ENCODE measurements around the gene EIF4B.

EIF4B gene

DNA sequence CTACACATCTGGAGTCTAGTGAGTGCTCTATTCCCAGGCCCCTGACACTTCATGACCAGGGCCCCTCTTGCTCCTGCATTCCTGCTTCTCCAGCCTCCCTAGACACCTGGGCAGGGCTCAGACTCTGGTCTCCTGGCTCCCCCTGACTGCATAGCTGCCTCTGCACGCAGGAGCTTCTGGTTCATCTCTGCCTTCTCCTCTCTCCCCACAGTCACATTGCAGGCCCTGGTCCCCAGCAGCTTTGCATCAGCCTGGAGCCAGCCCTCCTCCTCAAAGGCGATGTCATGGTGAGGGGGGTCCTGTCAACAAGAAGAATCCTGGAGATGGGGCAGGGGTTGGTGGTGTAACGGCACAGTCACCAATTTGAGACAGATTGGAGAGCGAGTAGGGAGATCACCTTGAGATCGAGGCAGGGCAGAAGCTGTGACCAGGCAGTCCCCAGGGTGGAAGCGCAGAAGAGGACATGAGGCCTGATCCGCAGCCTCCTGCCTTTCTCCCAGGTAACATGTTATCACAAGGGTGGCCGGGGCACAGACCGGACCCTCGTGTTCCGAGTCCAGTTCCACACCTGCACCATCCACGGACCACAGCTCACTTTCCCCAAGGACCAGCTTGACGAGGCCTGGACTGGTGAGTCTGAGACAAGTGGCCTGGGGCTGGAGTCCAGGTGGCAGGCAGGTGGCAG lies 51.7 kb downstream of the EIF4B start:
- no peak for DNase-seq (ENCODE audit: low read depth, low spot score)

DNA sequence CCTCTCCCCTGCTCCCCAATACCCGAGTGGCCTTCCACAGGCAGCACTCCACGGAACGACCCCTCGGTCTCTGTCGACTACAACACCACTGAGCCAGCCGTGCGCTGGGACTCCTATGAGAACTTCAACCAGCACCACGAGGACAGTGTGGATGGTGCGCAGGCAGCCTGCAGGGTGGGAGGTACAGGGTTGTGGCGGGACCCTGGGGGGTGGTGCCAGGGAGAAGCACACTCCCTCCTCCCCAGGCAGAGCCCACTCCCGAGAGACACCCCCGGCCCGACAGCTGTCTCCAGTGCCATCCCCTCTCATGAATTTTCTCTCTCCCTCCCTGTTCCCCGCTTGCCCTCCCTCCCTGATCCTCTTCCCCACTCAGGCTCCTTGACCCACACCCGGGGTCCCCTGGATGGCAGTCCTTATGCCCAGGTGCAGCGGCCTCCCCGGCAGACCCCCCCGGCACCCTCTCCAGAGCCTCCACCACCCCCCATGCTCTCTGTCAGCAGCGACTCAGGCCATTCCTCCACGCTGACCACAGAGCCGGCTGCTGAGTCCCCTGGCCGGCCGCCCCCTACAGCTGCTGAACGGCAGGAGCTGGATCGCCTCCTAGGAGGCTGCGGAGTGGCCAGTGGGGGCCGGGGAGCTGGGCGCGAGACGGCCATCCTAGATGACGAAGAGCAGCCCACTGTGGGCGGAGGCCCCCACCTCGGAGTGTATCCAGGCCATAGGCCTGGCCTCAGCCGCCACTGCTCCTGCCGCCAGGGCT lies 52.6 kb downstream of the EIF4B start:
- no peak for DNase-seq (ENCODE audit: low read depth, low spot score)

DNA sequence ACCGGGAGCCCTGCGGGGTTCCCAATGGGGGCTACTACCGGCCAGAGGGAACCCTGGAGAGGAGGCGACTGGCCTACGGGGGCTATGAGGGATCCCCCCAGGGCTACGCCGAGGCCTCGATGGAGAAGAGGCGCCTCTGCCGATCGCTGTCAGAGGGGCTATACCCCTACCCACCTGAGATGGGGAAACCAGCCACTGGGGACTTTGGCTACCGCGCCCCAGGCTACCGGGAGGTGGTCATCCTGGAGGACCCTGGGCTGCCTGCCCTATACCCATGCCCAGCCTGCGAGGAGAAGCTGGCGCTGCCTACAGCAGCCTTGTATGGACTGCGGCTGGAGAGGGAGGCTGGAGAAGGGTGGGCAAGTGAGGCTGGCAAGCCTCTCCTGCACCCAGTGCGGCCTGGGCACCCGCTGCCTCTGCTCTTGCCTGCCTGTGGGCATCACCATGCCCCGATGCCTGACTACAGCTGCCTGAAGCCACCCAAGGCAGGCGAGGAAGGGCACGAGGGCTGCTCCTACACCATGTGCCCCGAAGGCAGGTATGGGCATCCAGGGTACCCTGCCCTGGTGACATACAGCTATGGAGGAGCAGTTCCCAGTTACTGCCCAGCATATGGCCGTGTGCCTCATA lies 53.3 kb downstream of the EIF4B start:
- no peak for DNase-seq (ENCODE audit: low read depth, low spot score)

- no peak for DNase-seq (ENCODE audit: low read depth, low spot score)
Measured at GRCh38 chr12:53060064-53060720, 53.9 kb downstream of the EIF4B start.

DNA sequence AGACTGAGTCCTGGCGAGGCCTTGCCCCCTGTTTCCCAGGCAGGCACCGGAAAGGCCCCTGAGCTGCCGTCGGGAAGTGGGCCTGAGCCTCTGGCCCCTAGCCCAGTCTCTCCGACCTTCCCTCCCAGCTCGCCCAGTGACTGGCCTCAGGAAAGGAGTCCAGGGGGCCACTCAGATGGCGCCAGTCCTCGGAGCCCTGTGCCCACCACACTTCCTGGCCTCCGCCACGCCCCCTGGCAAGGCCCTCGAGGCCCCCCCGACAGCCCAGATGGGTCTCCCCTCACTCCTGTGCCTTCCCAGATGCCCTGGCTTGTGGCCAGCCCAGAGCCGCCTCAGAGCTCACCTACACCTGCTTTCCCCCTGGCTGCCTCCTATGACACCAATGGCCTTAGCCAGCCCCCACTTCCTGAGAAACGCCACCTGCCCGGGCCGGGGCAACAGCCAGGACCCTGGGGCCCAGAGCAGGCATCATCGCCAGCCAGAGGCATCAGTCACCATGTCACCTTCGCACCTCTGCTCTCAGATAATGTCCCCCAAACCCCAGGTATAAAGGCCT lies 54.5 kb downstream of the EIF4B start:
- DNase-seq (ENCODE audit: low read depth, low spot score): no peak

- no peak for DNase-seq (ENCODE audit: low read depth, low spot score)
Measured at GRCh38 chr12:53061404-53062010, 55.3 kb downstream of the EIF4B start.

- no peak for DNase-seq (ENCODE audit: low read depth, low spot score)
Measured at GRCh38 chr12:53062011-53062961, 56.0 kb downstream of the EIF4B start.

GRCh38 chr12:53062977-53063707 lies 56.9 kb downstream of the EIF4B start:
- DNase-seq (ENCODE audit: low read depth, low spot score): no peak

- no peak for DNase-seq (ENCODE audit: low read depth, low spot score)
Measured at GRCh38 chr12:53063708-53064612, 57.7 kb downstream of the EIF4B start.

DNA sequence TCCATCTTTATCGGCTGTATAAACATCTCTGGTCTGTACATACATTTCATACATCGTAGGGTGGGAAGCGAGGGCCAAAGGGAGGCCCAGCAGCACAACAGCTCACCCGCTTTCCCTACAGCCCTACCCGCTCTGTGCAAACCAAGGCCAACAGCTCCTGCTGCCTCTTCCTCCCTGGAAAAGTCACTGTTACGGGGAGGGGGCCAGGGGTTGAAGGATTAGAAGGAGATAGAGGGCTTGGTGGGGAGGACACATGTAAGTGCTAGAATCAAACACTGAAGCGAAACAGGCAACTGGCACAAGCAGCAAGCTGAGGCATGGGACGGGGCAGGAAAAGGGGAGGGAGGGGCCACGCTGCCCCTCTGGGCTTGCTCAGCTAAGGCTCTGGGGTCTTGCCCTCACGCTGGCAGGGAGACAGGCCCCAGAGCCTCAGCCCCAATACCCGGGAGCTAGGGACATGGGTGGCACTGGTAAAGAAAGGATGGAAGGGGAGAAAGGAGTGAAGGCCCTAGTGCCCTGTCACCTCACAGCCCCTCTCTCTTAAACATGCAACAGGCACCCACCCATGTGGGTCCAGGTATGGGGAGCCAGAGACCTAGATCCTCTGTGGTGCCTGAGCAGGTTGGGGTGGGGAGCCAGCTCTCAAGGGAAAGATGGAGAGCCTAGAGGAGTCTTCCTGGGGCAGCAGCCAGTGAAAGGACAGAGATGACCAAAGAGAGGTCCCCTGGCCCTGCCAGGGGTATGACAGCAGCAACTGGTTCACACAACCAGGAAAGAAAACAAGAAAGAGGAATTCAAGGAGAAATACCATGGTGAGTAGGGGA lies 58.6 kb downstream of the EIF4B start:
- no peak for DNase-seq (ENCODE audit: low read depth, low spot score)

DNA sequence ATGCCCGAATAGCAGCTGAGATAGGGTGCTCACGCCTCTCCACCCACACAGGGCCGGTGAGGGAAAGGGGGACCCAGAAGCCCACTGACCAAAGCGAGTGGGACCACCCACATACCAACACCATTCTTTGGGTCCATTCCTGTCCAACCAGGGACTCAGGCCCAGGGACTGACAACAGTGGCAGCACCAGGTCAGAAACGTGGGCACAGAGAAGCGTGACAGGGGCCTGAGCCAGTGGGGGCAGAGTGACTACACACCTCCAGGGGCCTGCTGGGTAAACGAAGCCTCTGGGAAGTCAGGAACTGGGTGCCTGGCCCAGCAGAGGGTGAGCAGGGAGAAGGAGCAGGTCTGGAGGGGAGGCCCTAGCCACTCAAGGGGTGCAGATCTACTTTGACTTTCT lies 59.2 kb downstream of the EIF4B start:
- DNase-seq (ENCODE audit: low read depth, low spot score): no peak

DNA sequence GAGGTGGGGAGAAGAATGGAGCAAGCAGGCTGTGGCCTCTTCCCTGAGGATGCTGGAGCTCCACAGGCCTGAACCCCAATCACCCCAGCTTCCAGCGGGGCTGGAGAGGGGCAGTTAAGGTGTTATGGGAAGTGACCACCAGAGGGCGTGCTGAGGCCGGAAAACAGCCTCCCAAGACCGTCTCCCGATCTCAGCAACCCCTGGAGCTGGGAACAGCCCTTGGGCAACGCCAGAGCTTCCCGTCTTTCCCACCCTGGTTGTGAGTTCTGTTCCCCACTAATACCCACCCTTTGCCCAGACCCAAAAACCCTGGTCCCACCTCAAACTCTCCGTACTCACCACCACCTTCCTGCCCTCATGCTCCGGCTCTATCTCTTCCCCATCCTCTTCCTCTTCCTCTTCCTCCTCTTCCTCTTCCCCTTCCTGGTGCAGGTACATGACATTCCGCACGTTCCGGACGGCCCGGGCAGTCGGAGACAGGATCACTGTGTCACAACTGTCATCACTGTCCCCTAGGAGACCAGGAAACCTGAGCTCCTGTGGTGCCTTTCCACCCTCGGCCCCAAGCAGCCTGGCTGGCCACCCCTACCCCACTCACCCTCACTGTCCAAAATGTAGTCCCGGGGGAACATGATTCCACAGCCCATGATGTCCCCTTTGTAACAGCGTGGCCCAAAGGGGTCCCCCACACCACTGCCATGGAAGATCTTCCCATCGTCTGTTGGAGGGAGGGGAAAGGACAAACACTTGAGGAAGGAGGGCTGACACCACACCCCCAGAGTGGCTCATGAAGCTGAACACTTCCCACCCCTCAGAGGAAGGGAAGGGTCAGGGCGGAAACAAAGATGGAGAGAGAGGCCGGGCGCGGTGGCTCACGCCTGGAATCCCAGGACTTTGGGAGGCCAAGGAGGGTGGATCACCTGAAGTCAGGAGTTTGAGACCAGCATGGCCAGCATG lies 60.0 kb downstream of the EIF4B start:
- no peak for DNase-seq (ENCODE audit: low read depth, low spot score)

DNA sequence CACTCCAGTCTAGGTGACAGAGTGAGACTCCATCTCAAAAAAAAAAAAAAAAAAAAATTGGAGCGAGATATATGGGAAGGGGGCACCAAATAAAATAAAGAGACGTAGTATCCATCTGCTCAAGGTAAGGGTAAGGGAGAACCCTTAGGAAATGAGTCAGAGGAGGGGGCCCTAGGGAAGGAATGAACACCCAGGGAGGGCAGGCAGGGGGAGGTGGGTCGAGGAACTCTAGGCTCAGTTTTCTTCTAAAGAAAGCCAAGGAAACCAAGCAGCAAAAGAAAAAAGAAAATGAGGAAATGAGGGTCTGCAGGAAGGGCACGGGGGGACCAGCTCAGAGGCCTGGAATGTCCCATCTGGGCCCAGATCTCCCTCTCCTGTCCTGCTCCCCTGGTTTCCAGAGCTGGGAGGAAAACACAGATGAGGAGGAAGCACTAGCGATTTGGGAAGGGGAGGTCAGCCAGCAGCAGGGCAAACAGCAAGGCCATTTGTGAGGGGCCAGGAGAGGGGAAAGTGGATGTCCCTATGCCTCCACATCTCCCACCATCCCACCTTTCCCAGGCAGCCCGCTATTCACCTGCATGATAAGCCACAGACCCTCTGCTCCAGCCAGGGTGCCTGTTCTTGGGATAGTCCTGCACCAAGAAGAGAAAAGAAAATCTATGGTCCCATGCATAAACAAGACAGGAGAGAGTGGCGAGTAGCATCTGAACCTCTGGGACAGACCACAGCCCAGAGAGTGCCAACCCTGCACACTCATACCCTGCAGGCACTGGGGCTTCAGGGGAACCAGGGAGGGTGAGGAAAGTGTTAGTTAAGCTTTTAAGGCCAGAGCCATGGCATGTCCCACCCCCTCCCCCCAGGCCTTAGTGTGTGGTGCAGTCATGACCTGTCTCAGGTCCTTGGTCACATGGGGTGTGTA lies 61.1 kb downstream of the EIF4B start:
- DNase-seq (ENCODE audit: low read depth, low spot score): no peak

DNA sequence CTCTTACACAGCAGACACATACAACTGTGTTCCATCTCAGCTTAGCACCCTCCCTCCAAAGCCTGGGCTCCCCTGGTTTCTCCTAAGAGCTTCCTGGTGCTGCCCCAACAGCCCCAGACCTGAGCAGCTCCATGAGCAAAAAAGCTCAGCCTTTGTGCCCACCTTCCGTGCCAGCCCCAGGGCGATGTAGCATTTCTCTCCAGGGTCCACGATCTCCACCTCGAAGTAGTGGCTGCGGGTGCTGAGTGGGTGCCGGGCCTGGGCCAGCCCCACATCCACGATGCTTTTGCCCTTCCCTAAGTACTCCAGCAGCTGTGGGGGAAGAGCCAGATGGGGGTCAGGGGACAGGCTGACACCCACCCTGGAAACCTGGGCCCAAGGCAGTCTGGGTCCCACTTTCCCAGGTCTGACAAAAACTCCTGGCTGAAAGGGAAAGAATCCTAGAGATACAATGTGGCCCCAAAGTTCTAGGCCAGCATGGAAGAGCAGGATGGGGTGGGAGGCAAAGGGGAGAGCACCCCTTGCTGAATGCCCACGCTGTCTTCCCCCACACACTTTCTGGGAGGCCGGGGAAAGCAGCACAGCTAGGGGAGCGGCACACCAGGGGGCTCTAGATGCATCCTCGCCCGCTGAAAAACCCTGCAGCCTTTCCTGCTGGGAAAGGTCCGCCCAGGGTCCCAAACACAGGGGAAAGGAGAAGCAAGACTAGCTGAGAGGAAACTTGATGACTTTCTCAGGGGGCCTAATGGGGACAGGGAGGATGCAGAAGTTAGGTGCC lies 61.9 kb downstream of the EIF4B start:
- DNase-seq (ENCODE audit: low read depth, low spot score): no peak
